G401 (cell line): ENCODE measurements around the gene INO80C. TPM values are rescaled to one million over a fixed set of nuclear protein-coding genes. Genes with fewer than 3 reads are reported as not detected.
"Not testable (repeated sequence)": the region's sequence is repeated elsewhere in the genome, so short reads cannot be mapped to it uniquely, and the experiment has no call there.

Experiments
- DNase-seq: peaks from one replicate; pipeline ENCODE4 v3.0.0-alpha.2; 2015; ENCODE audit warnings: low spot score
- in situ Hi-C: cut with HindIII; loops from 2 replicates; pipeline ENCODE4 v1.10.0; 2016; ENCODE audit warnings: low sequenced_read_pairs, mixed read lengths
- total RNA-seq: library from RNA; depleted of rRNA; stranded (reverse); fragments of >200 nt; shearing (Covaris generic); gene quantifications from 2 replicates; pipeline ENCODE4 v1.2.3, GENCODE V29; 2014

Gene INO80C
- total RNA-seq, 1 experiment from 2014 or later: 61.9 TPM

GRCh38 chr18:35468711-35469110 is 29.0 kb downstream of the INO80C start:
- in situ Hi-C loops: no loop called here
- DNase-seq: no peak

GRCh38 chr18:35467624-35468016 is 30.1 kb downstream of the INO80C start:
- in situ Hi-C loops: no loop called here
- no peak for DNase-seq

- DNase-seq: no peak
- in situ Hi-C loops: no loop called here
Measured at GRCh38 chr18:35466815-35467623, 30.7 kb downstream of the INO80C start.

- in situ Hi-C loops: no loop called here
- DNase-seq: no peak
Measured at GRCh38 chr18:35466334-35466733, 31.4 kb downstream of the INO80C start.

- DNase-seq: no peak
- in situ Hi-C loops: no loop called here
Measured at GRCh38 chr18:35465329-35465728, 32.4 kb downstream of the INO80C start.

- in situ Hi-C loops: no loop called here
- DNase-seq: no peak
Measured at GRCh38 chr18:35464831-35465279, 32.9 kb downstream of the INO80C start.

GRCh38 chr18:35463827-35464226 is 33.9 kb downstream of the INO80C start:
- no peak for DNase-seq
- in situ Hi-C loops: no loop called here

GRCh38 chr18:35463050-35463449 is 34.7 kb downstream of the INO80C start:
- in situ Hi-C loops: no loop called here
- no peak for DNase-seq

GRCh38 chr18:35460736-35461161 is 37.0 kb downstream of the INO80C start:
- DNase-seq: no peak
- in situ Hi-C loops: no loop called here

GRCh38 chr18:35459997-35460396 is 37.8 kb downstream of the INO80C start:
- DNase-seq: no peak
- in situ Hi-C loops: no loop called here

- in situ Hi-C loops: no loop called here
- no peak for DNase-seq
Measured at GRCh38 chr18:35458677-35459441, 38.9 kb downstream of the INO80C start.

- in situ Hi-C loops: no loop called here
Measured at GRCh38 chr18:35458271-35458670, 39.5 kb downstream of the INO80C start.

GRCh38 chr18:35457140-35457704 is 40.5 kb downstream of the INO80C start:
- in situ Hi-C loops: no loop called here
- no peak for DNase-seq

More at GRCh38 chr18:35458271-35458670, 39.5 kb downstream of the INO80C start:
- DNase-seq: no peak

GRCh38 chr18:35455926-35456763 is 41.6 kb downstream of the INO80C start:
- in situ Hi-C loops: no loop called here
- DNase-seq: no peak

GRCh38 chr18:35454803-35455202 is 43.0 kb downstream of the INO80C start:
- in situ Hi-C loops: no loop called here
- no peak for DNase-seq

GRCh38 chr18:35453065-35453464 is 44.7 kb downstream of the INO80C start:
- in situ Hi-C loops, DNase-seq: not testable (repeated sequence)

GRCh38 chr18:35451916-35452315 is 45.8 kb downstream of the INO80C start:
- no peak for DNase-seq
- in situ Hi-C loops: no loop called here

- in situ Hi-C loops: no loop called here
- no peak for DNase-seq
Measured at GRCh38 chr18:35451032-35451431, 46.7 kb downstream of the INO80C start.

- in situ Hi-C loops: no loop called here
- peak; percentile 15 for DNase-seq
Measured at GRCh38 chr18:35444636-35445035, 53.1 kb downstream of the INO80C start.
